Measurements from ENCODE around the gene PIK3C2G.

The PIK3C2G gene

DNA sequence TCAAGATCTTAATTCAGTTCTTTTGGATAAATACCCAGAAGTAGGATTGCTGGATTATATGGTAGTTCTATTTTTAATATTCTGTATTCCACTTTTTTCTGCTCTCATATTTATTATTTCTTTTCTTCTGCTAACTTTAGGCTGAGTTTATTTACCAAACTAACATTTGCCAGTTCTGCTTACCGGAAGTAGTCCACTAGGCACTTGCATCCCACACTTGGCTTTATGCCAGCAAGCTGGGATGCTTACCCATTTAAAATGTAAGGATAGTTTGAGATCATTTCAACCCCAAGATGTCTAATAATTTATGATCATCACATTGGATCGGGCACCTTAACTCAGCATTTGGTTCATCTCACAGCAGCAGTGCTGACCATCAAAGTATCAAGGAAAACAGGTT, 96.8 kb downstream of the PIK3C2G start:
- CTCF ChIA-PET: no interaction called here
- DNase-seq (ENCODE audit: extremely low spot score): no peak
- POLR2A ChIA-PET: no interaction called here
- TF ChIP-seq ZNF384 (IDR thresholded peaks at IDR 0.05): no peak
- no peak for TF ChIP-seq HDGF (IDR thresholded peaks at IDR 0.05; ENCODE audit: borderline replicate concordance)
- no peak for TF ChIP-seq FOXK2 (IDR thresholded peaks at IDR 0.05)
- TF ChIP-seq FOXA1 (IDR thresholded peaks at IDR 0.05): no peak
- TF ChIP-seq ELF4 (IDR thresholded peaks at IDR 0.05): no peak
- no peak for TF ChIP-seq L3MBTL2 (conservative IDR thresholded peaks at IDR 0.05)
- TF ChIP-seq SUZ12 (IDR thresholded peaks at IDR 0.05): no peak
- no peak for TF ChIP-seq SP1 (IDR thresholded peaks at IDR 0.05)
- no peak for TF ChIP-seq FOXM1 (IDR thresholded peaks at IDR 0.05; ENCODE audit: borderline replicate concordance)
- TF ChIP-seq LEF1 (IDR thresholded peaks at IDR 0.05; ENCODE audit: borderline replicate concordance): no peak
- no peak for TF ChIP-seq BHLHE40 (IDR thresholded peaks at IDR 0.05; ENCODE audit: borderline replicate concordance)
- no peak for TF ChIP-seq CTBP1 (IDR thresholded peaks at IDR 0.05; ENCODE audit: borderline replicate concordance)
- TF ChIP-seq, protein P1, sequence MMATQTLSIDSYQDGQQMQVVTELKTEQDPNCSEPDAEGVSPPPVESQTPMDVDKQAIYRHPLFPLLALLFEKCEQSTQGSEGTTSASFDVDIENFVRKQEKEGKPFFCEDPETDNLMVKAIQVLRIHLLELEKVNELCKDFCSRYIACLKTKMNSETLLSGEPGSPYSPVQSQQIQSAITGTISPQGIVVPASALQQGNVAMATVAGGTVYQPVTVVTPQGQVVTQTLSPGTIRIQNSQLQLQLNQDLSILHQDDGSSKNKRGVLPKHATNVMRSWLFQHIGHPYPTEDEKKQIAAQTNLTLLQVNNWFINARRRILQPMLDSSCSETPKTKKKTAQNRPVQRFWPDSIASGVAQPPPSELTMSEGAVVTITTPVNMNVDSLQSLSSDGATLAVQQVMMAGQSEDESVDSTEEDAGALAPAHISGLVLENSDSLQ (IDR thresholded peaks at IDR 0.05): no peak
- TF ChIP-seq NFRKB (IDR thresholded peaks at IDR 0.05): no peak
- no peak for TF ChIP-seq ARNT (IDR thresholded peaks at IDR 0.05)
- TF ChIP-seq TARDBP (IDR thresholded peaks at IDR 0.05): no peak

DNA sequence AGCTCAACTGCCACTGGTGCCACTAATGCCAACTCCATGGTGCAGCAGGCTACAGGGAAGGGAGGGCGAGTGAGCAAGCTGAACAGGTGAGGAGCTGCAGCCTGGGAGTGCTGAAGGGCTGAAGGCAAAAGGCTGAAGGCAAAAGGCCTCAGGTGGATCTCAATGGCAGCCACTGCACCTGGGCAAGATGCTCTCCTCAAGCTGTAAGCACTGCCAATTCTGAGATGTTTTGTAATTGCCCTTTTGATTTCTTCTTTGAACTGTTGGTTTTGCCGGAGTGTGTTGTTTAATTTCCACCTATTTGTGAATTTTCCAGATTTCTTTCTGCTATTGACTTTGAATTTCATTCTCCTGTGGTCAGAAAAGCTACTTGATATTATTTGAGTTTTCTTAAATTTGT, 97.6 kb downstream of the PIK3C2G start:
- CTCF ChIA-PET: no interaction called here
- TF ChIP-seq BHLHE40 (IDR thresholded peaks at IDR 0.05; ENCODE audit: borderline replicate concordance) (no peak), ELF4 (IDR thresholded peaks at IDR 0.05) (no peak), L3MBTL2 (conservative IDR thresholded peaks at IDR 0.05) (no peak), FOXK2 (IDR thresholded peaks at IDR 0.05) (no peak), SUZ12 (IDR thresholded peaks at IDR 0.05) (no peak), SP1 (IDR thresholded peaks at IDR 0.05) (no peak), ZNF384 (IDR thresholded peaks at IDR 0.05) (no peak), ARNT (IDR thresholded peaks at IDR 0.05) (no peak), FOXM1 (IDR thresholded peaks at IDR 0.05; ENCODE audit: borderline replicate concordance) (no peak), TARDBP (IDR thresholded peaks at IDR 0.05) (no peak), LEF1 (IDR thresholded peaks at IDR 0.05; ENCODE audit: borderline replicate concordance) (no peak), HDGF (IDR thresholded peaks at IDR 0.05; ENCODE audit: borderline replicate concordance) (no peak), FOXA1 (IDR thresholded peaks at IDR 0.05) (no peak), NFRKB (IDR thresholded peaks at IDR 0.05) (no peak), CTBP1 (IDR thresholded peaks at IDR 0.05; ENCODE audit: borderline replicate concordance) (no peak)
- TF ChIP-seq, protein P1 (IDR thresholded peaks at IDR 0.05): no peak
- POLR2A ChIA-PET: no interaction called here
- DNase-seq (ENCODE audit: extremely low spot score): no peak

DNA sequence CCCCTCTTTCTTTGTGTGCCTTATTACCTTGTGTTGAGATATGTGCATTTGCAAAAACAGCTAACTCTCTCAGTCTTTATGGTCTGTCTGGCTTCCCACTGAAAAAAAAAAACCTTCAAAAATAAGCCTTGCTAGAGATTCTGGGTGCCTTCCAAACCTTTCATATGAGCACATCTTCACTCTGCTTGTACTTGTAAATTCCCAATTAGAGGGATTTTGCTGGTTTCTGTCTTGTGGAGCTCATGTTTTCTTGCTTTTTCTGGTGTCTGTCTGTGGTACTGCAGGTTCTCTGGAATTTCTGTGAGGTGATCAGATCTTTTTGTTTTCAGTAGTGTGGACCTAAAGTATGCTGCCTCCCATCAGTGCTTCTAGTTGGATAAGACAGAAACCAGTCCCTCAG, 100.1 kb downstream of the PIK3C2G start:
- no peak for DNase-seq (ENCODE audit: extremely low spot score)
- POLR2A ChIA-PET: no interaction called here
- TF ChIP-seq NFRKB (IDR thresholded peaks at IDR 0.05) (no peak), BHLHE40 (IDR thresholded peaks at IDR 0.05; ENCODE audit: borderline replicate concordance) (no peak), LEF1 (IDR thresholded peaks at IDR 0.05; ENCODE audit: borderline replicate concordance) (no peak), SUZ12 (IDR thresholded peaks at IDR 0.05) (no peak), L3MBTL2 (conservative IDR thresholded peaks at IDR 0.05) (no peak), FOXK2 (IDR thresholded peaks at IDR 0.05) (no peak), SP1 (IDR thresholded peaks at IDR 0.05) (no peak)
- TF ChIP-seq, protein P1 (IDR thresholded peaks at IDR 0.05): no peak
- CTCF ChIA-PET: interaction anchor here (0.5 kb wide), 1 partner anchor 345 kb away, joined by 3 read pairs; no protein-coding TSS in a partner anchor

DNA sequence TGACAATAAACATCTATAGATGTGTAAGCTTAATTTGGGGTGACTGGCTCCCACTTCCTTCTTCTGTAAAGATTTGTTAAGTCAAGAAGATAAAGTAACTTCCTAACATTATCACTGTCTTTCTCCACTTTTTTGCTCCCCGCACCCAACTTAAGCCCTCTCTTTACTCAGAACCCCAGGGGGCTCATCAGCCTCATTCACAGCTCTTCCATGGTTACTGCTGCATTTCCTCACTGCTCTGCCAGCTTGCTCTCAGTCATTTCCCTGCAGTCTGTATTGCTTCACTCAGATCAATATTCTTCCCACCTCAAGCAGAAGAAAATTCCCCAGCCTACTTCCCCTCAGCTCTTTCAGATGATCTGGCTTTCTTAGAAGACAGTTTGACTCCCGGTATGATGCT, 102.0 kb downstream of the PIK3C2G start:
- ChIA-PET CTCF (no interaction called here), POLR2A (no interaction called here)
- DNase-seq (ENCODE audit: extremely low spot score): no peak
- TF ChIP-seq ARNT (IDR thresholded peaks at IDR 0.05) (no peak), FOXK2 (IDR thresholded peaks at IDR 0.05) (no peak), FOXA1 (IDR thresholded peaks at IDR 0.05) (no peak), ZNF384 (IDR thresholded peaks at IDR 0.05) (no peak)
- TF ChIP-seq, protein P1 (IDR thresholded peaks at IDR 0.05): no peak

DNA sequence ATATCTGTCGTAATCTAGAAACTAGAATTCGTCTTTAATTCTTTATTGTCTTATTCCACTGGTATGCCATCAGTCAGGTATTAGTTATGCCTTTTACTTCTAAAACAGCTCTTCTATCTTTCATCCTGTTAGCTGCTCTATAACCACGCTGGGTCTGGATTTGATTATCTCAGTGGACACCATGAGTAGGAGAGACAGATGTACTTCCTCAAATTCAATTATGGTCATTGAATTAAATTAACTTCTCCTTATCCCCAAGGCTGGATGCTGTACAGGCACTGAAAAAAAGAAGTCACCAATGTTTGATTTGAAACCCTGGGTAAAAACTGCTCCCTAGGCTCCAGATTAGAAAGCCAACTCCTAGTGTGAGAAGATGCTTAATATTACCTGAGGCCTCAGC, 107.3 kb downstream of the PIK3C2G start:
- ChIA-PET POLR2A (no interaction called here), CTCF (no interaction called here)
- TF ChIP-seq FOXA1 (IDR thresholded peaks at IDR 0.05): no peak
- no peak for TF ChIP-seq NFRKB (IDR thresholded peaks at IDR 0.05)
- no peak for TF ChIP-seq SP1 (IDR thresholded peaks at IDR 0.05)
- no peak for TF ChIP-seq ARNT (IDR thresholded peaks at IDR 0.05)
- no peak for TF ChIP-seq FOXM1 (IDR thresholded peaks at IDR 0.05; ENCODE audit: borderline replicate concordance)
- no peak for TF ChIP-seq ZNF384 (IDR thresholded peaks at IDR 0.05)
- no peak for TF ChIP-seq TARDBP (IDR thresholded peaks at IDR 0.05)
- TF ChIP-seq FOXK2 (IDR thresholded peaks at IDR 0.05): no peak
- no peak for TF ChIP-seq CTBP1 (IDR thresholded peaks at IDR 0.05; ENCODE audit: borderline replicate concordance)
- TF ChIP-seq, protein P1 (IDR thresholded peaks at IDR 0.05): no peak
- no peak for DNase-seq (ENCODE audit: extremely low spot score)

Measured in HEK293T (cell line).